GM19397 (cell line): ENCODE measurements around the gene PI4KA.
"Not testable (repeated sequence)": the region's sequence is repeated elsewhere in the genome, so short reads cannot be mapped to it uniquely, and the experiment has no call there.

Experiments used
- ATAC-seq: cut with Tn5 transposase; IDR thresholded peaks from one replicate; pipeline ENCODE4 v1.9.1; 2021; ENCODE audit warnings: mild to moderate bottlenecking, moderate library complexity; ENCODE audit not compliant: unreplicated experiment

PI4KA gene

DNA sequence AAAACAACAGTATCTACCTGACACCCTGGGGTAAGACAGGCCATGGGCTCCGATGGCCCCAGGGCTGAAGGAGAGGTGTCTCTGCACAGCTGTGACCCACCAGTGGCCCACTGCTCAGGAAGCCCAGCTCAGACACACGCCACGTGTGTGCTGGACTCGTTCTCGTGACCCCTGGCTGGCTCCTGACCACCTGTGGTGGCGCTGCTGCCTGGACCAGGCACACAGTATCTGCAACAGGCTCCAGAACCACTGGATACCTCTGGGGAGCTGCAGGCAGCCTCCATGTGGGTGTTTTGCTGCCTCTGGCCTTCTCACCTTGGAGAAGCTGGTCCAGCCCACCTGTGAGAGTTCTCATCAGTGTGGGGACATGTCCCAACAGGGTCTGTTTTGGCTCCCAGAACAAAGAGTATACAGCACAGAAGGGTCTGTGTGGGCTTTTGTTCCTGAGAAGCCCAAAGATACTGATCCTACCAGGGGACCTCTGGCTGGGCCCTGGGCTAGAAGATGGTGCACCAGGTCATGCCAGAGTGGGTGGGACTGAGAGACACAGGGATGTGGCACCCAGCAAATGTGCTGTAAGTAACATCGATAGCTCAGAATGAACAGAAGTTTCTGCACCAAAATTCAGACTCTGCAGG lies 106.4 kb downstream of the PI4KA start:
- no peak for ATAC-seq

DNA sequence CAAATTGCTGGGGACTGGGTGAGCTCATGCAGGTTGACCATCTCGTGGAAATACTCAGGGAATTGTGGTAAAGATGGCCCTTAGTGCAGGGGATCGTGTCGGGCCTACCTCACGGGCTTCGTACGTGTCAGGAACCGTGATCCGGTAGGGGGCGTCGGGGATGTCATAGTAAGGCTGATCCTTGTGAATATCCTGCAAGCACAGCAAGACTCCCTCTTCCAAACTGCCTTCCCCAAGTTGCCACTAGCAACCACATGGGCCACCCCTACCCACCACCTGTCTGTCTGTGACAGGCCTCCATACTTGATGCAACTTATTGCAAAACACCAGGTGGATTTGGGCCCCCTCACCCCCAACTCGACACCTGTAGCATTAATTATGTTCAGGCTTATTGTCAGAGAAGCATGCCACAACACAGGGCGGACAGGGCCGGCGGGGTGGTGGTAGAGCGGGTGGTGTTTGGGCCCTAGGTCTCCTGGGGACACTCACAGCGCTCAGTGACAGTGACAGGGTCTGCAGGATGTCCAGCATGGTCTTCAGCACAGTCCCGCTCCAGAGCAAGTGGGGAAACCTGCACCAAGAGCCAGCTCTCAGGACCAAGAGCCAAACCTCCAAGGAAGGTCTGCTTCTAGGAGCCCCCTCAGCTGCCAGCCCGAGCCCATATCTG lies 107.3 kb downstream of the PI4KA start:
- ATAC-seq, result no peak

DNA sequence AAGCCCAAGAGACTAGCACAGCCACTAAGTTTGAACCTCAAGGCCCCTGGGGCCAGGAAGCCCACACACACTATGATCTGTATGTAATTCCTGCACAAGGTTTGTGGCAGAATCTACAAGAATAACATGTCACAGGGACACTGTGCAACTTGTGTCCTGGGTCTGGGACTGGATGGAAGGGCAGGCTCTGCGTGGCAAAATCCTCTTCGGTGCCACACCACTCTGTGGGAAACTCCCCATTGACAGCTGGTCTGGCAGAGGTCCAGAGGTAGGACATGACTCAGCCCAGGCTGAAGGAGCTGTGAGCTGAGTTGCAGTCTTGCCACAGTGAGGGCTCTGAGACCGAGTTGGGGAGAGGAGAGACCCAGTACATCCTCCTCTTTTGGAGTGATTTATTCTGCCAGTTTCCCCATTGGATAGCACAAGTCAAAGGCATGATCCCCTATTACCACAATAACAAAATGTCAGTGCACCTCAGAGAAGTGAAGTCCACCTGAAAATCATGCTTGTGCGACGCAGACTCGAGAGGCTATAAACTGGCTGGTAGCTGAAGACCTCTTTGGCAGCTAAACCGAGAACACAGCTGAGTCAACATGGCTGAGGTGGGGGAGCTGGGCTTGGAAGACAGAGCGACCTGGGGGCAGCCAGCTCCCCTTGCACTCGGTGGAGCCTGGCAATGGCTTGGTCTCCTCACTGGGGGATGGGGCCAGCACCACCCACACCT lies 108.0 kb downstream of the PI4KA start:
- ATAC-seq, result no peak

DNA sequence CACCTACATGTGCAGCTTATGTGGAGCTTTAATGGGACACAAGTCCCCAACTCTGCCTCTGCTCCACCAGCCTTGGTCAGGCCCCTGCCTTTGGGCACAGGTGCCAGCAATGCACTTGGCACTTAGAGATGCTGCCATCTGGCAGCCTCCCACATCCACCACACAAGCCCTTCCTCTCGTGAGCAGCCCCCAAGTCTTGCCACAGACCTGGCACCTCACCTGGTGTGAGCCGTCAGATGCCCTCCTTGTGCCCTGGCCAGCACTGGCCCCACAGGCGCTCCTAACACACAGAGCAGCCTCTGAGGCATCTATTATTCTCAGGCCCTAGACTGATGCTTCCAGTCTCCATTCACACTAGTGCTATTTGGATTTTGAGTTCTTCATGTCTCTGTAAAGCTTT lies 109.2 kb downstream of the PI4KA start:
- ATAC-seq, result no peak

DNA sequence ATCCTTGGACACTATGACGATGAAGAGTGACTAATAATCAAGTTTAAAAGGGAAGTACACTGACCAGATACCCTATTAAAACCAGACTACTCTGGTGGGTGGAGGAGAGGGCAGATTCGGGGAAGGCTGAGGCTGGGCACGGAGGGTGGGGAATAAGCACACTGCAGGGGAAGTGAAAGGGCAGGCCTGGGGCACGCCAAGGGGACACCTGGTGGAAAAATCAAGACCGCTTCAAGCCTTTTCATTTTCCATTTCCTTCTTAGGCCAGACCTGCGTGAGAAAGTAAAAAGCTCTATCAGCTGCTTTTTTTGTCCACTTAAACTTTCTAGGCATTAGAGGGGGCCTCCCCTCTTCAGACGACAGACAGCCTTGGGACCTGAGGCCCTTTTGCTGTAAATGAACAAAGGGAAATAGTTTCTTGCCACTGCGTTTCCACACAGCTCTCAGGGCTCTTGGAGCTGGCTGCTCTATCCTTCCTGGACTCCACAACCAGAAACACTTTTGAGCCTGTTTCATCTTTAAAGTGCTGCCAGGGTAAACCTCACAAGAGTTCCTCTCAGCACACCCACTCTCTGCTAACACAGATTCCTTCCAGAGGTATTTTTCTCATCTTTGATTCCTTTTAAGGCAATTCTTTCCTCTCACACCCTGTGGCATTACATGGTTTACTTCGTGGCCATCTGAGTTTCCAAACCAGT lies 109.7 kb downstream of the PI4KA start:
- ATAC-seq, result peak; percentile 56

DNA sequence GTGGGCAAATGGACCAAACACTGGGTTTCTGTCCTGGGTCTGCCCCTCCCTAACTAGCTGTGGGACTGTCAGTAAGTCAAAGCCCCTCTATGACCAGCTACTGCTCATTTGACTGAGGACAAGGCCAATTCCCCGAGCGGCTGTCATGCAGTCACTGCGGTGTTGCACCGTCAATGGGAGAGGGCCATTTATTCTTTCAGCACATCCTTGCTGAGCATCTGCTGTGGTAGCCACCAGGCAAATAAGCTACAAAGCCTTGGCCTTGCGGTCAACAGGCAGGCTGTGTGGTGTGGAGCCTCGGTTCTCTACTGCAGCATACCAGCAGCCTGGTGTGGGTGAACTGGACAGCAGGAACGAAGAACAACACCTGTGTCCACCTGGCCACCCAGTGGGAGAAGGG lies 110.5 kb downstream of the PI4KA start:
- no peak for ATAC-seq

DNA sequence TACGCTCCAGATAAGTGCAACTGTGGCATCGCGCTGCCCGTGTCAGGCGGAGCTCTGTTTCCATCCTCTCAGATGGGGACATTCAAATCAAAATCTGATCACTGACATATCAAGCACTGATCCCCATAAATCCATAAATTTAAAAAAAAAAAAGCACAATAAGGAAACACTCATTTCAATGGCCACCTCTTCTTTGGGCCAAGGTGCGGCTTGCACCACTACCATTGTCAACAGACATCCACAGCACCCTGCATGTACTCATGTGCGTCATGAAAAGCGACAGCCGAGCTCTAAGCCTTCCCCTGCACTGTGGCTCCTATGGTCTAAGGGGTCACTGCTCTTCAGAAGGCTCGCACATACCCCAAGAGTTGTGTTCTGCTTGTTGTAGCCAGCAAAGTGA lies 111.4 kb downstream of the PI4KA start:
- no peak for ATAC-seq

DNA sequence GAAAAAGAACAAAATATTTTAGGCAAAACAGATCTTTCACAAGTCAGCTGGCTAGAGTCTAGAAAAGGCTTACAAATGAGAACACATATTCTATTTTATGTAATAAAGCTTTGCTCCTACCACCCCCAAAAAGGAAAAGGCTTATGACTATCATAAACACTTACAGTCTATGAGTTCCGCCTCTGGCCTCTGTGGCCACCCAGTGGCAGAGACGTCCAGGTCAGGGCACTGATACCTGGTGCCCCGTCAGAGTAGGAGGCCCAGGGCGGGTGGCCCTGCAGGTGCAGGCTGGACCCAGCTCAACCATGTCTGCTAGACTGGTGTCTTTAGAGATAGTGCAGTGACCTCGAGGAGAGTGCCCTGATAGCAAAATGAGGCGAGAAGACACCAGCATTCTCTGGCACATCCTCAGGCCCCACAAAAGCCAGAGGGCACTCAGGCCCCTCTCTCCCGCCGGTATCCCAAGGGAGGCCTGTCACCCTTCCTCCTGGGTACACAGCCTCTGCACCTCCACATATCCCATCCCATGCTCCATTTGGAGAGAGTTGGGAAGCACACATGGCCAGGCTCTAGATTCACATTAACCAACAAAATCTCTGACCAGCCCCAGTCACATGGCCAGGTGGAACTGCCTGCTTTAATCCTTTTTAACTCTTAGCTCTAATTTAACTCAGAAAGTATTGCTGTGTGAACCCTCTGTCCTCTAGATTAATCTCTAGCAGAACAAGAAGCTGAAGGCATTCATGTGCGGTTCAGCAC lies 112.0 kb downstream of the PI4KA start:
- ATAC-seq, result no peak

DNA sequence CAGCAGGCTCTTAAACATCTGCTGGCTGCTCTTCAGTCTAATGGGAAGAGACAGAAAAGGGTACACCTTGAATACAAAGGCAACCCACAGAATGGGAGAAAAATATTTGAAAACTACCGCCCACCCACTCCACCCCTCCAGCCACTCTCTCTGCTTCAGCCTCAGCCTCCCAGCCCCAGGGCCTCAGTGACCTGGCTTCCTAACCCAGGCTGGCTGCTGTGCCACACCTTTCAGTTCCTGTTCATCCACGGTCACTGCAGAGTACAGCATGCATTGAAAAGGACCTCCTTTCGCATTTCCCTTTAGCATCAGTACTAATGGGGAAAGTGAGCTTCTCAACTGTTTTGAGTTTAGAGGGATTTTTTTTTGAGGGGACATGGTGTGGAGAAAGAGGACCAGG lies 113.5 kb downstream of the PI4KA start:
- ATAC-seq, result no peak

DNA sequence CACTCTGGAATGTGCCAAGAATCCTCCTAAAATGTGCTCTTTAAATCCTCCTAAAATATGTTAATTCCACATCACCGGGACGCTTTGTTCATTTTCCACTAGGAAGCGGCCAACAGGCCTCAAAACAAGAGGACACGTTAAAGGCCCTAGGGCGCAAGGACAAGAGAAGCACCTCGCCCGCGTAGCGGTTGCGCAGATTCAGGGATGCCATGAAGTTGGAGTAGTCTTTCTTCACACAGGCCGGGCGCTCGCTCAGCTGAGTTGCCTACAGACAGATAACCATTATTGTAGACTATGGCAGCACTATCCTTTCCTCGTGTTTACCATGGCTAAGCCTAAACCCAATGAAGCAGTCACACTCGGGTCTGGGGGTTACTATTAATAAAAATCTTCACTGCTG lies 114.2 kb downstream of the PI4KA start:
- no peak for ATAC-seq

DNA sequence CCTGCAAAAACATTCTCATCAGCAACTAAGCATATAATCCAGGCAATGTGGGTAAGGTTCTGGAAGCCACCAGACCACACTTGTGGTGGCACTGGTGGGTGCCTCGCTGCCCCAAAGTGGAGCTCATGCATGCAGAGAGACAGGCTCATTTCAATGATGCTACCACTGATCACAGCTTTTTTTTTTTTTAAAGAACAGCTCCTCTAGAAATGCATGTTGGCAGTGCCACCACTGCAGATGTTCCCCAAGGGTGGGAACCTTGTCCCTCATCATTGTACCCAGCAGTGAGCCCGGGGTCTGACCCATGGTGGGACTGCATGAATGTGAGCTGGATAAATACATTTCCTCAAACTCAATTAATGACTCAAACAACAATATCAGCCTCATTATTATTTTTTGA lies 115.8 kb downstream of the PI4KA start:
- no peak for ATAC-seq

DNA sequence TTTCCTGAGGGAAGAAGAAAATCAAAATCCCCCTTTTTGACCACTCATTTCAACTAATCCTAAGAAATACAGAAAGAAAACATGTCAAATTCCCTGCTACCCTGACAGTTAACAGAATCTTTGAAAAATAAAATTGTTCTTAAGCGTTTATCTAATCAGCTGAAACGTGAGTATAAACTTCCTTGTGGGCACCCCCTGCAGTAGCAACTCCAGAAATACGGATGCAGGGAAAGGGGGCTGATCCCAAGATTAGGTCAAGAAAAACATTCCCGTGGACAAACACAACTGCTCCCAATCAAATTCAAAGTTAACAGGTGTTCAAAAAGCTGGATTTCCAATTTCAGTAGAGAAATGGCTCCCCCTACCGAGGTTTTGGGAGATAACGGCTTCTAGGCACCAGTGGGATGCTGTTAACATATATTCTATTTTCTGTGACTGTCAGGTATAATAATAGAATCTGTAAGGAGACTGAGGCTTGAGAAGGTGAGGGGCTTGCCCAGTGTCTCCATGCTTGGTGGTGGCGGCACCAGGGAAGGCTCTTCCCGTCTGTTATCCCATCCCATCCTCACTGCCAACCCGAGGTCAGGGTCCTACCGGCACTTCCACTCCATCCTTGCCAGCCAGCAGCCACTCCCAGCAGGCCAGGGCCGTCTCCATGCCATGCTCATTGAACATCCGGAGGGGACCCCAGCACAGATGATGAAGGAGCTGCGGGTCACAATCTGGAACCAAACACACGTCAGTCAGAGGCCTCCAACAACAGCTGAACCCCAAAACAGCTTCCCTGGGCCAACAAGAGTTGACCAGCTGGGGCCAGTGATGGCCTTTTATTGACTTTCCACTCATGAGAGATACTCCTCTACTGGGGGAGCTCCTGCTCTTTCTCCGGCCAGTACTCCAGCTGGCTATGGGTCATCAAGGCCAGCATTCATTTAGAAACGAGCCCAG lies 116.7 kb downstream of the PI4KA start:
- no peak for ATAC-seq

DNA sequence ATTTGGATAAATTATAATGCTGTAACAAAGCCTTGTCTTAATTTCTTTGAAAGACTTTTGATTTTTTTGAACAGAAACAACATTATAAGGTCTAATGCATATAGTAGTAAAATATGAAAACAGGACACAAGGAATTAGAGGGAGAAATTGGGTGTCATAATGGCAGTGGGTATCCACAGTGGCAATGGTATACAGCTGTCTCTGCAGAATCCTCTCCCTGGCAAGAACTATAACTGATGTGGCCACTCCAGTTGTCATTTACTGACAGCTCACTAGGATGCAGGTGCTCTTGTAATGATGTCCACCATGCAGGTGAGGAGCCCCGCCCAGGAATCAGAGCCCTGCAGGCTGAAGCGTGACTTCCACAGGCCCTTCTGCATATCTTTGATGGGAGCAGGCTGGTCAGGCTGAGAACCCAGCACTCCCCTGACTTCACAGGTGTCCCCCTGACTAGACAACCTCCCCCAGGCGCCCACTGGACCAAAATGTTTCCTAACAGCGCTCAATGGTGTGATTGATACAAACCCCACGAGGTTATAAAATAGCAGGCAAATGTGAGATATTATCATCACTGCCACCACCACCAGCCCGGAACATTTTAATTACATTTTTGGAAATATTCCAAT lies 117.5 kb downstream of the PI4KA start:
- no peak for ATAC-seq

DNA sequence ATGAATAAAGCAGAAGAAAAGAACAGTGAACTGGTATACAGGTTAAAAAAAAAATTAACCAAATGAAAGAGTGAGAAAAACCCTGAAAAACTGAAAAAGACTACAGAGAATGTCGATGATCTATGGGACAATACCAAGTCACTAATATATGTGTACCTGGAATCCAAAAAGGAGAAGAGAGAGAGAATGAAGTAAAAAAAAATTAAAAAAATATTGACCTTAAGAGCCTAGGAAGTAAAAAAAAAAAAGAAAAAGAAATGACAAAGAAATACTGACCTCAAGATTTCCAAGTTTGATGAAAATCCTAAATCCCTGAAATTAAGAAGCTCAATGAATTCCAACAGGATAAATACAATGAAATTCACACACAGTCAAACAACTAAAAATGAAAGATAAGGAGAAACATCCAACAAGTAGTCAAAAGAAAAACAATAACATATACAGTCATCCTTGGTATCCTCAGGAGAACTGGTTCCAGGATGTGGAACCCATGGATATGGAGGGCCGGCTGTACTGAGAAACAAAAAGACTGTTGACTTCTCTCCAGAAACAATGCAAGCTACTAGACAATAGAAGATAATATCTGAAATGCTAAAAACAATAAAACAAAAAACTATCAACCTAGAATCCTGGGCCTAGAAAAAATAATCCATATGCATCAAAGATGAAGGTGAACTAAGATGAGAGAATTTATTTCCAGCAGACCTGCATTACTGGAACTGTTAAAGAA lies 118.2 kb downstream of the PI4KA start:
- no peak for ATAC-seq

DNA sequence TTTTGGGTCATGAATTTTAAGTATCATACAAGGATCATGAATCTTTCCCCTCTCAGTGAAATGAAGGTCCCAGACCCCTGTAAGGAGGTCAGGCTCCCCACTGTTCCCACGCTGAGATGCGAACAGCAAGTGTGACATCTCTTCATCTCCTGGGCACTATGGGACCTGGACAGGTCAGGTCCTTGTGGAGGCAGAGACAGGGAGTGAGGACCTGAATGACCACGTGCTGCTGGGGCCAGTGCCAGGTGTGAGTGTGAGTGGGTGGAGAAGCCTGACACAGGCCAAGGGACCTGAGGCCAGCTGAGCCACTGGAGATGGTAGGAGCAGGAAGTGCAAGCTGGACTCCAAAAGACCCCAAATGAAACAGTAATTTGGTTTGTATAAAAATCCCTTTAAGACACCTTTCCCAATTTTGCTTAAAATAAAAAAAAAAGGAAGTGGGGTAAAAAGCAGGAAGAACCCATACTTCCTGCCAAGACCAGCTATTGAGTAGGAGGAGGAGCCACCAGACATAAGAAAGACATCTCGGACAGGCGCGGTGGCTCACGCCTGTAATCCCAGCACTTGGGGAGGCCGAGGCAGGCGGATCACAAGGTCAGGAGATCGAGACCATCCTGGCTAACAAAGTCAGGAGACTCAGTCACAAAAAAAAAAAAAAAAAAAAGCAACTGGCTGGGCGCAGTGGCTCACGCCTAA lies 120.1 kb downstream of the PI4KA start:
- ATAC-seq, result no peak

DNA sequence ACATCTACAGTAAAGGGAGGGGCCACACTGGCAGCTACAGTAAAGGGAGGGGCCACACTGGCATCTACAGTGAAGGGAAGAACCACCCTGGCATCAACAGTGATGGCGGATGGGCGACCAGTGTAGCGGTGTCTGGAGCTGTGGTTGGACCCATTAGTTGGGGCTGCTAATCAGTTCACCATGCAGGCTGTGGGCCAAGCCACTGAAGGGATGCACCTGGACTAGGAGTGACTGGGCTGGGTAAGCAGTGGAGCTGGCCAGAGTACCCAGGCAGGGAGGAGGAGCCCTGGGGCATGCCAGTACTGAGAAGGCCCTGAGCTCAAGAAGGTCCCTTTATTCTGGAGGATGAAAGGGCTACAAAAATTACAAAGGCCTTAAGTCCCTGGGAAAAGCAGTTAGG lies 121.7 kb downstream of the PI4KA start:
- not testable (repeated sequence) for ATAC-seq

DNA sequence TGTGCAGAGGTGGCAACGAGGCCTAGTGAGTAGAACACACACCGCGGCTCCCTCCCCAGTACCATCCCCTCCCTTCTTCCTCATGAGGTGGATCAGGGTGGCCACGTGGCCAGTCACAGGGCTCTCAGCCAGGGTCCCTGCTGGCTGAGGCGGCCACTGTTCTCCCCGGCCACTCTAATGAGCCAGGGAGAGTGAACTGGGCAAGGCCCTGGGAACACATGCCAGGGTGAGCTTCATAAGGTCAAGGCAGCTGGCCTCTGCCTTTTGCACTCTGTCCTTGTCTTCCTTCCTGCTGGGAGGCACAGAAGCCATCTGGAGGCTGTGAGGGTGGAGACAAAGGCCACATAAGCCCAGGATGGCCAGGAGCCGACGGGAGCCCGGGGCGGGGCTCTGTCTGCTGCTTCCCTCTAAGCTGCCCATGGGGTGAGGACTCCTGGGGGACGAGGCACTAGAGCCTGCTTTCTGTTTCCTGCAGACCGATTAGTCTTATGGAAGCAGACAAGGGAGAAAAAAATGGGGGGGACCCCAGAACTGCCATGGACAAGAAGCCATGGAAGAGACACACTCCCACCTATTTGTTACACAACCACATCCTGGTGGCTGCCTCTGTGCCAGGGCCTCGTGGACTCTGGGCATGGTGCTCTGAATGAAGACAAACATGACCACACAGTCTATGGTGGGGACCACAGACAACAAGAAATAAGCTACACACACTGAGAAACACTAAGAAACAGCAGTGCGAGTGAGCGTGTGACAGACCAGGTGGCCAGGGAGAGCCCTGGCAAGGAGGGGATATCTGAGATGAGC lies 123.1 kb downstream of the PI4KA start:
- ATAC-seq, result not testable (repeated sequence)
